Type B pancreatic cell (in vitro differentiated cells): ENCODE measurements around the gene FRMPD1. TPM values are rescaled to one million over a fixed set of nuclear protein-coding genes. Genes with fewer than 3 reads are reported as not detected.

Experiments used
- DNase-seq: peaks from one replicate; pipeline ENCODE4 v3.0.0; 2021; ENCODE audit warnings: mixed read lengths; ENCODE audit not compliant: unreplicated experiment; ENCODE audit errors: extremely low spot score
- H3K27ac Mint-ChIP-seq: 2 replicates; pipeline ENCODE4 v1.8.0; 2021; ENCODE audit warnings: mild to moderate bottlenecking, mixed read lengths
- H3K27me3 Mint-ChIP-seq: 2 replicates; pipeline ENCODE4 v1.8.0; 2021; ENCODE audit warnings: mixed read lengths
- H3K36me3 Mint-ChIP-seq: 2 replicates; pipeline ENCODE4 v1.8.0; 2021; ENCODE audit warnings: mixed read lengths
- H3K4me1 Mint-ChIP-seq: one replicate; pipeline ENCODE4 v1.8.0; 2021; ENCODE audit warnings: mixed read lengths; ENCODE audit not compliant: unreplicated experiment
- H3K4me3 Mint-ChIP-seq: 2 replicates; pipeline ENCODE4 v1.8.0; 2021; ENCODE audit warnings: mild to moderate bottlenecking, mixed read lengths
- H3K9me3 Mint-ChIP-seq: 2 replicates; pipeline ENCODE4 v1.8.0; 2021; ENCODE audit warnings: mixed read lengths
- CTCF ChIP-seq: fragments of 200-600 bp; sonication (generic); conservative IDR thresholded peaks from 2 replicates; pipeline ENCODE4 v1.5.0; 2021; ENCODE audit warnings: antibody characterized with exemption, mild to moderate bottlenecking
- total RNA-seq: library from RNA; stranded (reverse); gene quantifications from 2 replicates; pipeline ENCODE4 v1.2.1, GENCODE V29; 2021; ENCODE audit warnings: low replicate concordance

FRMPD1 gene
- total RNA-seq, 1 donor from 2014 or later, result 0.82 TPM

DNA sequence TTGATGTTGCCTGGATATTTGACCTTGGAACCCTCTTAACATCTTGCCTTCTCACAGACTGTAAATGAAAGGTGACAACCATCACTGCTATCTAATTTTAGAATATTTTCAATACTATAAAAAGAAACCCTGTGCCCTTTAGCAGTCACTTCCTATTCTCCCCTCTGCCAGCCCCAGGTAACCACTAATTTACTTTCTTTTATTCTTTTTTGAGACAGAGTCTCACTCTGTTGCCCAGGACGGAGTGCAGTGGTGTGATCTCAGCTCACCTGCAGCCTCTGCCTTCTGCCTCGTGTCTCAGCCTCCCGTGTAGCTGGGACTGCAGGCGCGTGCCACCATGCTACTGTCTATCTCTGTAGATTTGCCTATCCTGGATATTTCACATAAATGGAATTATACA, 43.6 kb downstream of the FRMPD1 start:
- H3K27me3 Mint-ChIP-seq, result peaks cover 23% of the 10 kb centered on the region
- no peaks in the 10 kb centered on the region for H3K9me3 Mint-ChIP-seq
- no peak overlapping the region for H3K4me3 Mint-ChIP-seq
- H3K27ac Mint-ChIP-seq, result no peak overlapping the region
- no peaks in the 10 kb centered on the region for H3K4me1 Mint-ChIP-seq
- TF ChIP-seq CTCF, result no peak
- H3K36me3 Mint-ChIP-seq, result no peaks in the 10 kb centered on the region
- no peak for DNase-seq

DNA sequence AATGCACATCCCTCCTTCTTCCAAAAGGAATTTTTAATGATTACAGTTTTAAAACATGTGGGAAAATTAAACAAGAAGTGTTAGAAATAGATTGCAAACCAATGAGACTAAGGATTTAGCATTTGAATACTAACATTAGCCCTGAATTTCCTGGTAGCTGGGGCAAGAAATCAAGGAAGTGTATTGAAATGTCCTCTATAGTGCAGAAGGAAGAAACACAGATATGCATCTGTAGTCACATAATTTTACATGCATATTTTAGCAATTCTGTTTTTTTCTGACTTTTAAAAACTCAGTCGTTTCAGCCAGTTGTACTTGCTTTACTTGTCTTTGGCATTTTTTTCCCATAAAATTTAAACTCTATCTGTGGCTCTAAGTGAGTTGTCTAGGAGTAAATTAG, 45.8 kb downstream of the FRMPD1 start:
- H3K4me1 Mint-ChIP-seq, result no peaks in the 10 kb centered on the region
- no peaks in the 10 kb centered on the region for H3K36me3 Mint-ChIP-seq
- H3K27ac Mint-ChIP-seq, result no peak overlapping the region
- no peak for DNase-seq
- no peak overlapping the region for H3K4me3 Mint-ChIP-seq
- no peaks in the 10 kb centered on the region for H3K9me3 Mint-ChIP-seq
- TF ChIP-seq CTCF, result no peak
- H3K27me3 Mint-ChIP-seq, result peaks cover 23% of the 10 kb centered on the region

GRCh38 chr9:37700131-37700530, 49.4 kb downstream of the FRMPD1 start:
- no peak overlapping the region for H3K4me3 Mint-ChIP-seq
- H3K27me3 Mint-ChIP-seq, result peaks cover 22% of the 10 kb centered on the region
- H3K4me1 Mint-ChIP-seq, result no peaks in the 10 kb centered on the region
- H3K27ac Mint-ChIP-seq, result no peak overlapping the region
- no peak for TF ChIP-seq CTCF
- H3K9me3 Mint-ChIP-seq, result no peaks in the 10 kb centered on the region
- H3K36me3 Mint-ChIP-seq, result no peaks in the 10 kb centered on the region
- no peak for DNase-seq

DNA sequence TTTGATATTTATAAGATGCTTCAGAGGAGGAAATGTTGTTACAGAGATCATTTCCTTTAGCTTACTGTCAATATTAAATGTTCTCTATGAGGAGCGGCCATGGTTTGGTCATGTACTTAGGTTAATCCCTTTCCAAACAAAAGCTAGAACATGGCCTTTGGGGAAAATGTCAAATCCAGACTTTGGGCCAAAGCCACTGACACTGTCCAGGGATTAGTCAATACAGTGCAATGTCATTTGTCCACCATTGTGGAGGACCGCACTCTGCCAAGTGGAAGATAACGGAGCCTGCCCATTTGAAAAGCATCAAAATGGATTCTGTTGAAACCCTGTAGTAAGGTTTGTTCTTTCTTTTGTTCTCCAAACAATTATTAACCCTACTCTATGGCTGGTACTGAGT, 50.1 kb downstream of the FRMPD1 start:
- Mint-ChIP-seq H3K4me3 (no peak overlapping the region), H3K27me3 (peaks cover 22% of the 10 kb centered on the region), H3K36me3 (no peaks in the 10 kb centered on the region), H3K9me3 (no peaks in the 10 kb centered on the region), H3K27ac (no peak overlapping the region), H3K4me1 (no peaks in the 10 kb centered on the region)
- DNase-seq, result no peak
- TF ChIP-seq CTCF, result no peak

- no peak for TF ChIP-seq CTCF
- Mint-ChIP-seq H3K4me3 (no peak overlapping the region), H3K27ac (no peak overlapping the region), H3K9me3 (no peaks in the 10 kb centered on the region), H3K36me3 (no peaks in the 10 kb centered on the region), H3K27me3 (peaks cover 45% of the 10 kb centered on the region), H3K4me1 (no peaks in the 10 kb centered on the region)
- no peak for DNase-seq
Observed at GRCh38 chr9:37705787-37706186, 55.0 kb downstream of the FRMPD1 start.

GRCh38 chr9:37706290-37706689, 55.5 kb downstream of the FRMPD1 start:
- Mint-ChIP-seq H3K36me3 (no peaks in the 10 kb centered on the region), H3K27me3 (peaks cover 45% of the 10 kb centered on the region)

More at GRCh38 chr9:37706290-37706689, 55.5 kb downstream of the FRMPD1 start:
- no peaks in the 10 kb centered on the region for H3K9me3 Mint-ChIP-seq
- no peak for DNase-seq
- no peaks in the 10 kb centered on the region for H3K4me1 Mint-ChIP-seq
- H3K4me3 Mint-ChIP-seq, result no peak overlapping the region
- no peak for TF ChIP-seq CTCF
- no peak overlapping the region for H3K27ac Mint-ChIP-seq
